HepG2 (cell line): ENCODE measurements around the gene WASHC4. TPM values are rescaled to one million over a fixed set of nuclear protein-coding genes. Genes with fewer than 3 reads are reported as not detected.

Experiments
- CBX2 ChIP-seq, 2 experiments: fragments of 200-600 bp in 1 of 2; sonication (generic); formaldehyde crosslinking in 1 of 2; IDR thresholded peaks; 2 replicates each; pipeline versions ENCODE4 v1.7.0 to v1.8.1; 2018 to 2022; ENCODE audit warnings: low read depth in 2 of 2, low read length in 1 of 2, mild to moderate bottlenecking in 1 of 2, missing genetic modification reagents in 1 of 2
- HOXD1 ChIP-seq: sonication (generic); formaldehyde crosslinking; IDR thresholded peaks from 2 replicates; pipeline ENCODE4 v1.5.0; 2020; ENCODE audit warnings: missing genetic modification reagents
- KAT8 ChIP-seq: IDR thresholded peaks from 2 replicates; pipeline ENCODE4 v1.6.1; 2016; ENCODE audit warnings: missing genetic modification reagents, missing compliant biosample characterization
- TFE3 ChIP-seq: IDR thresholded peaks from 2 replicates; pipeline ENCODE4 v1.6.1; 2016
- ZBED4 ChIP-seq: sonication (generic); formaldehyde crosslinking; IDR thresholded peaks from 2 replicates; pipeline ENCODE4 v1.4.0; 2020; ENCODE audit warnings: missing genetic modification reagents, borderline replicate concordance
- ZNF446 ChIP-seq: sonication (generic); formaldehyde crosslinking; IDR thresholded peaks from 2 replicates; pipeline ENCODE4 v1.5.0; 2020; ENCODE audit warnings: mild to moderate bottlenecking, missing genetic modification reagents
- ZNF501 ChIP-seq: sonication (generic); formaldehyde crosslinking; IDR thresholded peaks from 2 replicates; pipeline ENCODE4 v1.5.1; 2020; ENCODE audit warnings: mild to moderate bottlenecking, moderate library complexity, missing genetic modification reagents
- ZNF766 ChIP-seq: sonication (generic); formaldehyde crosslinking; IDR thresholded peaks from 2 replicates; pipeline ENCODE4 v1.5.0; 2020; ENCODE audit warnings: missing genetic modification reagents, borderline replicate concordance
- ZNF777 ChIP-seq: sonication (generic); formaldehyde crosslinking; IDR thresholded peaks from 2 replicates; pipeline ENCODE4 v1.4.0; 2020; ENCODE audit warnings: missing genetic modification reagents
- polyA plus RNA-seq, 8 experiments: library from polyadenylated mRNA; depleted of rRNA in 3 of 8; stranded (reverse) in 7 of 8; unstranded in 1 of 8; fragments of >200 nt; fragmentation: Illumina TruSeq in 4 of 8; extraction: Trizol in 4 of 8; gene quantifications; 2 replicates each; pipeline versions ENCODE4 v1.2.1 to v1.2.3, GENCODE V29; 2011 to 2016; ENCODE audit warnings: low read depth in 4 of 8, missing spikeins in 1 of 8, mixed read lengths in 1 of 8; ENCODE audit not compliant: insufficient read depth in 1 of 8
- total RNA-seq, 5 experiments: library from RNA; depleted of rRNA; stranded (reverse); fragments of >200 nt; fragmentation: Illumina TruSeq; extraction: Trizol; gene quantifications; 2 replicates each; pipeline ENCODE4 v1.2.3, GENCODE V29; 2016; ENCODE audit warnings: low read depth in 1 of 5
- TF ChIP-seq, protein P1 (sequence below), 2 experiments: fragments of 450-650 bp in 1 of 2; sonication (generic) in 1 of 2; formaldehyde crosslinking in 1 of 2; IDR thresholded peaks; 2 replicates each; pipeline versions ENCODE4 v1.6.1 to v1.8.0; 2016 to 2022; ENCODE audit warnings: antibody characterized with exemption in 1 of 2, mild to moderate bottlenecking in 1 of 2, missing genetic modification reagents in 1 of 2
- TF ChIP-seq, protein P2 (sequence below): sonication (generic); IDR thresholded peaks from 2 replicates; pipeline ENCODE4 v1.6.1; 2016; ENCODE audit warnings: low read depth, borderline replicate concordance

WASHC4 gene
- total and polyA plus RNA-seq, 2 of the 13 experiments (the other 11 are each of a cell fraction or from before 2014, with no cell fraction given): 21.0 to 36.3 TPM

- no peak for TF ChIP-seq ZBED4
- TF ChIP-seq, protein P1, sequence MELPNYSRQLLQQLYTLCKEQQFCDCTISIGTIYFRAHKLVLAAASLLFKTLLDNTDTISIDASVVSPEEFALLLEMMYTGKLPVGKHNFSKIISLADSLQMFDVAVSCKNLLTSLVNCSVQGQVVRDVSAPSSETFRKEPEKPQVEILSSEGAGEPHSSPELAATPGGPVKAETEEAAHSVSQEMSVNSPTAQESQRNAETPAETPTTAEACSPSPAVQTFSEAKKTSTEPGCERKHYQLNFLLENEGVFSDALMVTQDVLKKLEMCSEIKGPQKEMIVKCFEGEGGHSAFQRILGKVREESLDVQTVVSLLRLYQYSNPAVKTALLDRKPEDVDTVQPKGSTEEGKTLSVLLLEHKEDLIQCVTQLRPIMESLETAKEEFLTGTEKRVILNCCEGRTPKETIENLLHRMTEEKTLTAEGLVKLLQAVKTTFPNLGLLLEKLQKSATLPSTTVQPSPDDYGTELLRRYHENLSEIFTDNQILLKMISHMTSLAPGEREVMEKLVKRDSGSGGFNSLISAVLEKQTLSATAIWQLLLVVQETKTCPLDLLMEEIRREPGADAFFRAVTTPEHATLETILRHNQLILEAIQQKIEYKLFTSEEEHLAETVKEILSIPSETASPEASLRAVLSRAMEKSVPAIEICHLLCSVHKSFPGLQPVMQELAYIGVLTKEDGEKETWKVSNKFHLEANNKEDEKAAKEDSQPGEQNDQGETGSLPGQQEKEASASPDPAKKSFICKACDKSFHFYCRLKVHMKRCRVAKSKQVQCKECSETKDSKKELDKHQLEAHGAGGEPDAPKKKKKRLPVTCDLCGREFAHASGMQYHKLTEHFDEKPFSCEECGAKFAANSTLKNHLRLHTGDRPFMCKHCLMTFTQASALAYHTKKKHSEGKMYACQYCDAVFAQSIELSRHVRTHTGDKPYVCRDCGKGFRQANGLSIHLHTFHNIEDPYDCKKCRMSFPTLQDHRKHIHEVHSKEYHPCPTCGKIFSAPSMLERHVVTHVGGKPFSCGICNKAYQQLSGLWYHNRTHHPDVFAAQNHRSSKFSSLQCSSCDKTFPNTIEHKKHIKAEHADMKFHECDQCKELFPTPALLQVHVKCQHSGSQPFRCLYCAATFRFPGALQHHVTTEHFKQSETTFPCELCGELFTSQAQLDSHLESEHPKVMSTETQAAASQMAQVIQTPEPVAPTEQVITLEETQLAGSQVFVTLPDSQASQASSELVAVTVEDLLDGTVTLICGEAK (IDR thresholded peaks at IDR 0.05): no peak
- TF ChIP-seq, protein P1 (CRISPR knock-in tag; IDR thresholded peaks at IDR 0.05): peak; percentile 91
- TF ChIP-seq ZNF501 (CRISPR knock-in tag): peak; percentile 91; the same call in 1 of the 2 replicates
- TF ChIP-seq, protein P2, sequence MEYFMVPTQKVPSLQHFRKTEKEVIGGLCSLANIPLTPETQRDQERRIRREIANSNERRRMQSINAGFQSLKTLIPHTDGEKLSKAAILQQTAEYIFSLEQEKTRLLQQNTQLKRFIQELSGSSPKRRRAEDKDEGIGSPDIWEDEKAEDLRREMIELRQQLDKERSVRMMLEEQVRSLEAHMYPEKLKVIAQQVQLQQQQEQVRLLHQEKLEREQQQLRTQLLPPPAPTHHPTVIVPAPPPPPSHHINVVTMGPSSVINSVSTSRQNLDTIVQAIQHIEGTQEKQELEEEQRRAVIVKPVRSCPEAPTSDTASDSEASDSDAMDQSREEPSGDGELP: peak; percentile 8; the same call in 1 of the 2 replicates
- peak; percentile 55; the same call in 1 of the 2 replicates for TF ChIP-seq HOXD1 (CRISPR knock-in tag)
- peak; percentile 64; the same call in 1 of the 2 replicates for TF ChIP-seq ZNF766 (CRISPR knock-in tag)
- no peak for TF ChIP-seq CBX2 (IDR thresholded peaks at IDR 0.05; ENCODE audit: low read depth, low read length)
- TF ChIP-seq CBX2 (CRISPR knock-in tag; IDR thresholded peaks at IDR 0.05; ENCODE audit: low read depth): no peak
- TF ChIP-seq TFE3 (CRISPR knock-in tag): peak; percentile 95
- peak; percentile 86 for TF ChIP-seq KAT8 (CRISPR knock-in tag)
- peak; percentile 95 for TF ChIP-seq ZNF446 (CRISPR knock-in tag)
- peak; percentile 95 for TF ChIP-seq ZNF777 (CRISPR knock-in tag)
Measured at GRCh38 chr12:105107494-105108371, at the start of gene WASHC4 (continued).
